ENCODE results near the gene CHI3L1. TPM values are rescaled to one million over a fixed set of nuclear protein-coding genes. Genes with fewer than 3 reads are reported as not detected.

The CHI3L1 gene
- polyA plus RNA-seq, 1 of the 3 experiments (the other 2 are of a cell fraction) = not detected

GRCh38 chr1:203184467-203184866 lies 2.0 kb downstream of the CHI3L1 start:
- H3K9ac ChIP-seq = no peak overlapping the region
- DNase-seq = no peak
- no peak overlapping the region for H2AFZ ChIP-seq (ENCODE audit: low read depth)
- H3K4me2 ChIP-seq = no peak overlapping the region
- POLR2A ChIA-PET = no interaction called here
- H3K36me3 ChIP-seq (replicated peaks in 1 of 2; ENCODE audit: control insufficient read depth in 1 of 2, insufficient read depth in 2 of 2, low read length in 1 of 2) = no peaks in the 10 kb centered on the region
- H3K79me2 ChIP-seq (ENCODE audit: insufficient read depth) = no peaks in the 10 kb centered on the region
- no peak overlapping the region for H3K4me3 ChIP-seq (ENCODE audit: low read depth in 2 of 2, low read length in 1 of 2)
- H3K9me3 ChIP-seq = no peaks in the 10 kb centered on the region
- 90% methylated on average over 4 of the region's 4 CpGs for WGBS (ENCODE audit: low lambda C conversion rate)
- no peaks in the 10 kb centered on the region for H3F3A ChIP-seq (replicated peaks; ENCODE audit: insufficient read depth)
- CTCF ChIA-PET = interaction anchor here (1.6 to 1.7 kb wide), 3 partner anchors 8 to 83 kb away, joined by 4 to 9 read pairs (median 4); no protein-coding TSS in a partner anchor
- H3K4me1 ChIP-seq (ENCODE audit: control insufficient read depth in 1 of 2, insufficient read depth in 2 of 2, low read depth in 1 of 2, low read length in 1 of 2) = peaks cover 0 to 26% of the 10 kb centered on the region in 2 experiments; a peak in 1 of 4 replicates
- no peaks in the 10 kb centered on the region for H3K9me2 ChIP-seq
- H3K27ac ChIP-seq (ENCODE audit: low read depth in 2 of 2, low read length in 1 of 2) = no peak overlapping the region
- H4K20me1 ChIP-seq (ENCODE audit: insufficient read depth) = no peaks in the 10 kb centered on the region
- no peaks in the 10 kb centered on the region for H3K27me3 ChIP-seq (ENCODE audit: insufficient read depth)
- TF ChIP-seq ELF1 (IDR thresholded peaks at IDR 0.05) (no peak), RCOR1 (IDR thresholded peaks at IDR 0.05; ENCODE audit: low read length) (no peak), FOXJ3 (CRISPR knock-in tag; IDR thresholded peaks at IDR 0.05) (no peak), RXRA (IDR thresholded peaks at IDR 0.05; ENCODE audit: borderline replicate concordance, low read depth) (no peak), EZH2phosphoT487 (IDR thresholded peaks at IDR 0.05; ENCODE audit: borderline replicate concordance, low read depth) (no peak), RAD21 (IDR thresholded peaks at IDR 0.05; ENCODE audit: low read length) (no peak), TEAD4 (IDR thresholded peaks at IDR 0.05; ENCODE audit: borderline replicate concordance, insufficient read depth) (no peak), TAF1 (IDR thresholded peaks at IDR 0.05; ENCODE audit: borderline replicate concordance, low read depth, low read length) (no peak), USF1 (IDR thresholded peaks at IDR 0.05; ENCODE audit: borderline replicate concordance, low read depth) (no peak), IRF3 (IDR thresholded peaks at IDR 0.05; ENCODE audit: low read depth, low read length) (no peak), PBX3 (IDR thresholded peaks at IDR 0.05) (no peak), MXI1 (IDR thresholded peaks at IDR 0.05; ENCODE audit: low read depth, low read length) (no peak), USF2 (IDR thresholded peaks at IDR 0.05; ENCODE audit: borderline replicate concordance, low read depth, low read length) (no peak), JUND (IDR thresholded peaks at IDR 0.05) (no peak), SIN3A (IDR thresholded peaks at IDR 0.05; ENCODE audit: borderline replicate concordance, low read depth, low read length) (no peak), REST (IDR thresholded peaks at IDR 0.05; ENCODE audit: low read depth, low read length) (no peak), FOXM1 (IDR thresholded peaks at IDR 0.05; ENCODE audit: low read depth) (no peak)

Data from SK-N-SH (cell line).